Natural killer cell treated with Interleukin-12 subunit alpha and Interleukin-12 subunit beta and Interleukin-15 and Interleukin-18, amount 100 ng/mL, for 72 hours (primary cell): ENCODE data around the gene DHCR24. TPM values are rescaled to one million over a fixed set of nuclear protein-coding genes. Genes with fewer than 3 reads are reported as not detected.
A peak's percentile ranks its signal among the peaks of the same experiment; 100 is the strongest.

Source experiments
- ATAC-seq, 2 donors: fragments of 150-1000 bp; cut with Tn5 transposase in 1 of 2; sonication (Bioruptor Pico), chemical (Tn5 transposase) in 1 of 2; 2 replicates each; pipeline ENCODE4 v1.10.0; 2021
- DNase-seq: peaks from one replicate; pipeline ENCODE4 v3.0.0; 2022; ENCODE audit warnings: low spot score
- H3K27ac Mint-ChIP-seq, 2 donors: 1 replicate in 1 of 2; 2 replicates in 1 of 2; pipeline ENCODE4 v1.8.0; 2022; ENCODE audit warnings: mixed read lengths in 2 of 2, mild to moderate bottlenecking in 1 of 2, moderate library complexity in 1 of 2
- H3K27me3 Mint-ChIP-seq, 2 donors: 1 replicate in 1 of 2; 2 replicates in 1 of 2; pipeline ENCODE4 v1.8.0; 2022; ENCODE audit warnings: mixed read lengths in 2 of 2
- H3K36me3 Mint-ChIP-seq: one replicate; pipeline ENCODE4 v1.8.0; 2022; ENCODE audit warnings: mixed read lengths
- H3K4me1 Mint-ChIP-seq, 2 donors: 1 replicate in 1 of 2; 2 replicates in 1 of 2; pipeline ENCODE4 v1.8.0; 2022; ENCODE audit warnings: low read depth in 2 of 2, mixed read lengths in 2 of 2, mild to moderate bottlenecking in 1 of 2
- H3K4me3 Mint-ChIP-seq: one replicate; pipeline ENCODE4 v1.8.0; 2022; ENCODE audit warnings: mixed read lengths
- H3K9me3 Mint-ChIP-seq: 2 replicates; pipeline ENCODE4 v1.8.0; 2022; ENCODE audit warnings: mixed read lengths
- total RNA-seq, 2 donors: library from RNA; stranded (reverse); gene quantifications; one replicate each; pipeline ENCODE4 v1.2.3, GENCODE V29; 2022

The DHCR24 gene
- total RNA-seq, 2 donors from 2014 or later, result 124 to 187 TPM

GRCh38 chr1:54807756-54808155 lies 79.2 kb downstream of the DHCR24 start:
- Mint-ChIP-seq H3K4me1 (peaks cover 62 to 84% of the 10 kb centered on the region in 2 donors), H3K36me3 (no peaks in the 10 kb centered on the region), H3K9me3 (no peaks in the 10 kb centered on the region), H3K27ac (peak overlapping the region; percentile 69), H3K4me3 (peak overlapping the region; percentile 82), H3K27me3 (no peaks in the 10 kb centered on the region)
- ATAC-seq (no peak), DNase-seq (no peak)

GRCh38 chr1:54806931-54807611 lies 79.9 kb downstream of the DHCR24 start:
- Mint-ChIP-seq H3K36me3 (no peaks in the 10 kb centered on the region), H3K27ac (peak overlapping the region; percentile 69), H3K9me3 (no peaks in the 10 kb centered on the region), H3K4me1 (peaks cover 58 to 79% of the 10 kb centered on the region in 2 donors), H3K4me3 (peak overlapping the region; percentile 82), H3K27me3 (no peaks in the 10 kb centered on the region)
- ATAC-seq (peak; percentile 94), DNase-seq (peak; percentile 90)

GRCh38 chr1:54805981-54806381 lies 81.0 kb downstream of the DHCR24 start:
- Mint-ChIP-seq H3K4me3 (no peak overlapping the region), H3K36me3 (no peaks in the 10 kb centered on the region), H3K27me3 (no peaks in the 10 kb centered on the region), H3K4me1 (peaks cover 64 to 83% of the 10 kb centered on the region in 2 donors), H3K27ac (no peak overlapping the region), H3K9me3 (no peaks in the 10 kb centered on the region)
- ATAC-seq (no peak), DNase-seq (peak; percentile 60)

GRCh38 chr1:54805466-54805865 lies 81.5 kb downstream of the DHCR24 start:
- H3K9me3 Mint-ChIP-seq, result no peaks in the 10 kb centered on the region
- peak overlapping the region; percentile 83 to 93 for H3K27ac Mint-ChIP-seq
- H3K36me3 Mint-ChIP-seq, result no peaks in the 10 kb centered on the region
- H3K4me1 Mint-ChIP-seq, result peaks cover 64 to 78% of the 10 kb centered on the region in 2 donors
- H3K4me3 Mint-ChIP-seq, result peak overlapping the region; percentile 71
- H3K27me3 Mint-ChIP-seq, result no peaks in the 10 kb centered on the region
- DNase-seq (no peak), ATAC-seq (no peak)

- peaks cover 64 to 77% of the 10 kb centered on the region in 2 donors for H3K4me1 Mint-ChIP-seq
- peak overlapping the region; percentile 83 to 93 for H3K27ac Mint-ChIP-seq
- ATAC-seq (peak; percentile 59 to 77), DNase-seq (no peak)
- H3K36me3 Mint-ChIP-seq, result no peaks in the 10 kb centered on the region
- no peaks in the 10 kb centered on the region for H3K9me3 Mint-ChIP-seq
- H3K4me3 Mint-ChIP-seq, result peak overlapping the region; percentile 71
- no peaks in the 10 kb centered on the region for H3K27me3 Mint-ChIP-seq
Measured at GRCh38 chr1:54804471-54805132, 82.4 kb downstream of the DHCR24 start.

- H3K4me3 Mint-ChIP-seq, result peak overlapping the region; percentile 71
Measured at GRCh38 chr1:54803761-54804470, 83.1 kb downstream of the DHCR24 start.

GRCh38 chr1:54800899-54801759 lies 85.9 kb downstream of the DHCR24 start, which contains the start of gene TTC22:
TTC22 (minus strand) TSS chr1:54801323; CDS start chr1:54801163, 160 bp downstream.
- H3K4me1 Mint-ChIP-seq, result peaks cover 68 to 77% of the 10 kb centered on the region in 2 donors
- ATAC-seq (peak; percentile 55 to 59), DNase-seq (peak; percentile 70)
- H3K4me3 Mint-ChIP-seq, result peak within 1 kb of the TSS; percentile 86
- H3K9me3 Mint-ChIP-seq, result no peaks in the 10 kb centered on the region
- H3K27ac Mint-ChIP-seq, result peak within 1 kb of the TSS; percentile 91 to 96
- no peaks in the 10 kb centered on the region for H3K36me3 Mint-ChIP-seq
- H3K27me3 Mint-ChIP-seq, result no peaks in the 10 kb centered on the region

More at GRCh38 chr1:54803761-54804470, 83.1 kb downstream of the DHCR24 start:
- Mint-ChIP-seq H3K27me3 (no peaks in the 10 kb centered on the region), H3K4me1 (peaks cover 69 to 80% of the 10 kb centered on the region in 2 donors), H3K9me3 (no peaks in the 10 kb centered on the region), H3K27ac (peak overlapping the region; percentile 83 to 93), H3K36me3 (no peaks in the 10 kb centered on the region)
- no peak for ATAC-seq
- DNase-seq, result no peak

GRCh38 chr1:54800041-54800898 lies 86.7 kb downstream of the DHCR24 start:
- no peak for ATAC-seq
- DNase-seq, result no peak

More at GRCh38 chr1:54800041-54800898, 86.7 kb downstream of the DHCR24 start:
- Mint-ChIP-seq H3K27me3 (no peaks in the 10 kb centered on the region), H3K4me1 (peaks cover 71 to 81% of the 10 kb centered on the region in 2 donors), H3K36me3 (no peaks in the 10 kb centered on the region), H3K9me3 (no peaks in the 10 kb centered on the region), H3K4me3 (peak overlapping the region; percentile 86), H3K27ac (peak overlapping the region; percentile 91 to 96)

Other genes starting within 250 kb of the DHCR24 start
- under 1 TPM in 1 of 2 donors, not detected in 1; 0.84 TPM for gene MROH7, start 245.4 kb downstream of the DHCR24 start, total RNA-seq
- 10 to 100 TPM; 30.2 to 33.9 TPM for gene TTC4, start 171.3 kb downstream of the DHCR24 start, total RNA-seq
- 1 to 10 TPM; 4.6 to 4.9 TPM for gene PARS2, start 122.7 kb downstream of the DHCR24 start, total RNA-seq
- 1 to 10 TPM; 1.5 to 2.1 TPM for gene TTC22, start 85.9 kb downstream of the DHCR24 start, total RNA-seq
- not detected for gene TMEM61, start 93.4 kb upstream of the DHCR24 start, total RNA-seq
- not detected for gene BSND, start 111.7 kb upstream of the DHCR24 start, total RNA-seq
- not detected for gene PCSK9, start 152.4 kb upstream of the DHCR24 start, total RNA-seq